Natural killer cell (primary cell): ENCODE data around the gene TCF19. TPM values are rescaled to one million over a fixed set of nuclear protein-coding genes. Genes with fewer than 3 reads are reported as not detected.
A peak's percentile ranks its signal among the peaks of the same experiment; 100 is the strongest.

Experiments used
- ATAC-seq, 3 donors: fragments of 150-1000 bp in 2 of 3; fragments of 200-7000 bp in 1 of 3; cut with Tn5 transposase; 1 replicate in 1 of 3; 2 replicates in 2 of 3; pipeline ENCODE4 v1.10.0; 2021; ENCODE audit warnings: mild to moderate bottlenecking in 2 of 3, moderate library complexity in 2 of 3
- DNase-seq, 2 donors: peaks; one replicate each; pipeline versions ENCODE4 v3.0.0 to v3.0.0-alpha.2; 2013 to 2021; ENCODE audit warnings: mixed read lengths in 1 of 2
- H3K27ac ChIP-seq: one replicate; pipeline ENCODE4 v1.5.1; 2013; ENCODE audit warnings: mild to moderate bottlenecking, low read length
- H3K27me3 ChIP-seq: one replicate; pipeline ENCODE4 v1.6.1; 2013; ENCODE audit warnings: low read length; ENCODE audit not compliant: control insufficient read depth, insufficient read depth
- H3K36me3 ChIP-seq: one replicate; pipeline ENCODE4 v1.6.1; 2013; ENCODE audit warnings: low read length; ENCODE audit not compliant: control insufficient read depth, insufficient read depth
- H3K4me1 ChIP-seq: one replicate; pipeline ENCODE4 v1.6.1; 2013; ENCODE audit warnings: low read length; ENCODE audit not compliant: control insufficient read depth, insufficient read depth
- H3K4me3 ChIP-seq: one replicate; pipeline ENCODE4 v1.5.1; 2013; ENCODE audit warnings: low read length
- H3K9me3 ChIP-seq: one replicate; pipeline ENCODE4 v1.6.1; 2013; ENCODE audit warnings: low read length; ENCODE audit not compliant: control insufficient read depth, insufficient read depth
- H3K27ac Mint-ChIP-seq, 2 donors: one replicate each; pipeline ENCODE4 v1.8.0; 2022; ENCODE audit warnings: mild to moderate bottlenecking in 2 of 2, mixed read lengths in 2 of 2, moderate library complexity in 1 of 2
- H3K27me3 Mint-ChIP-seq, 2 donors: one replicate each; pipeline ENCODE4 v1.8.0; 2022; ENCODE audit warnings: low read depth in 2 of 2, mixed read lengths in 2 of 2
- H3K36me3 Mint-ChIP-seq: one replicate; pipeline ENCODE4 v1.8.0; 2022; ENCODE audit warnings: mixed read lengths
- H3K4me1 Mint-ChIP-seq, 2 donors: one replicate each; pipeline ENCODE4 v1.8.0; 2022; ENCODE audit warnings: mixed read lengths in 2 of 2
- H3K4me3 Mint-ChIP-seq: one replicate; pipeline ENCODE4 v1.8.0; 2022; ENCODE audit warnings: mild to moderate bottlenecking, moderate library complexity, mixed read lengths
- H3K9me3 Mint-ChIP-seq, 2 donors: one replicate each; pipeline ENCODE4 v1.8.0; 2022; ENCODE audit warnings: mixed read lengths in 2 of 2
- CTCF ChIP-seq: fragments of 200-600 bp; IDR thresholded peaks from one replicate; pipeline ENCODE4 v1.8.0; 2022; ENCODE audit warnings: antibody characterized with exemption
- WGBS: methylation state at CpG from one replicate; pipeline ENCODE4 v1.1.7; 2013; ENCODE audit warnings: missing lambda C conversion rate; ENCODE audit not compliant: insufficient coverage; 5-methylcytosine and 5-hydroxymethylcytosine counted together
- intact Hi-C: fragments of 100-400 bp; cut with micrococcal nuclease; formaldehyde crosslinking; loops from one replicate; pipeline ENCODE4 v1.14.2; 2022
- total RNA-seq, 4 donors: library from RNA; stranded (reverse); fragments of 120-200 nt in 1 of 4; gene quantifications; one replicate each; pipeline versions ENCODE4 v1.2.3 to v1.2.4, GENCODE V29; 2013 to 2022

Gene TCF19
- total RNA-seq, 3 donors from 2014 or later (not counting 1 experiment from before 2014, with no cell fraction given): 7.2 to 12.0 (median 9.2) TPM

- H3K4me1 ChIP-seq: peaks cover 24% of the 10 kb centered on the region
- no peak overlapping the region for H3K4me3 ChIP-seq
- Mint-ChIP-seq H3K27ac (no peak overlapping the region), H3K9me3 (no peaks in the 10 kb centered on the region), H3K4me3 (no peak overlapping the region), H3K27me3 (no peaks in the 10 kb centered on the region), H3K4me1 (peaks cover 12 to 22% of the 10 kb centered on the region in 2 donors), H3K36me3 (no peaks in the 10 kb centered on the region)
- no peak overlapping the region for H3K27ac ChIP-seq
- H3K36me3 ChIP-seq: no peaks in the 10 kb centered on the region
- no peak for DNase-seq
- no peak for TF ChIP-seq CTCF
- H3K9me3 ChIP-seq: no peaks in the 10 kb centered on the region
- ATAC-seq: no peak
- intact Hi-C loops: no loop called here
- WGBS: 64% methylated on average over 7 of the region's 8 CpGs
- no peaks in the 10 kb centered on the region for H3K27me3 ChIP-seq
Measured at GRCh38 chr6:31178143-31179041, 20.0 kb downstream of the TCF19 start.

GRCh38 chr6:31179042-31179386 lies 20.6 kb downstream of the TCF19 start:
- WGBS: 87% methylated on average over 4 of the region's 4 CpGs
- Mint-ChIP-seq H3K4me3 (no peak overlapping the region), H3K27ac (no peak overlapping the region)

GRCh38 chr6:31179896-31180295 lies 21.5 kb downstream of the TCF19 start:
- Mint-ChIP-seq H3K27ac (peak overlapping the region in 1 of 2 donors; percentile 87), H3K36me3 (no peaks in the 10 kb centered on the region), H3K9me3 (no peaks in the 10 kb centered on the region), H3K4me3 (peak overlapping the region; percentile 85), H3K27me3 (no peaks in the 10 kb centered on the region), H3K4me1 (peaks cover 12 to 22% of the 10 kb centered on the region in 2 donors)
- Histone ChIP-seq H3K4me1 (peaks cover 23% of the 10 kb centered on the region), H3K4me3 (peak overlapping the region; percentile 63), H3K36me3 (no peaks in the 10 kb centered on the region), H3K27ac (no peak overlapping the region), H3K9me3 (no peaks in the 10 kb centered on the region), H3K27me3 (no peaks in the 10 kb centered on the region)
- no peak for ATAC-seq
- TF ChIP-seq CTCF: no peak
- WGBS: 95% methylated on average over 8 of the region's 8 CpGs
- intact Hi-C loops: no loop called here
- no peak for DNase-seq

More at GRCh38 chr6:31179042-31179386, 20.6 kb downstream of the TCF19 start:
- TF ChIP-seq CTCF: no peak
- H3K4me1 ChIP-seq: peaks cover 24% of the 10 kb centered on the region
- H3K36me3 Mint-ChIP-seq: no peaks in the 10 kb centered on the region
- H3K36me3 ChIP-seq: no peaks in the 10 kb centered on the region
- peaks cover 12 to 22% of the 10 kb centered on the region in 2 donors for H3K4me1 Mint-ChIP-seq
- no peaks in the 10 kb centered on the region for H3K9me3 ChIP-seq
- no peaks in the 10 kb centered on the region for H3K9me3 Mint-ChIP-seq
- no peak overlapping the region for H3K27ac ChIP-seq
- H3K4me3 ChIP-seq: no peak overlapping the region
- no peak for DNase-seq
- no peaks in the 10 kb centered on the region for H3K27me3 ChIP-seq
- ATAC-seq: no peak
- intact Hi-C loops: no loop called here
- H3K27me3 Mint-ChIP-seq: no peaks in the 10 kb centered on the region
